ENCODE results near the gene ATL3.
"Not testable (repeated sequence)": the region's sequence is repeated elsewhere in the genome, so short reads cannot be mapped to it uniquely, and the experiment has no call there.

ATL3 gene

GRCh38 chr11:63663809-63664208 lies 7.4 kb downstream of the ATL3 start:
- Mint-ChIP-seq H3K27me3 (ENCODE audit: low read depth) (no peaks in the 10 kb centered on the region), H3K27ac (no peak overlapping the region), H3K4me1 (peaks cover 11% of the 10 kb centered on the region)

GRCh38 chr11:63660972-63661371 lies 10.2 kb downstream of the ATL3 start:
- H3K27ac Mint-ChIP-seq, result no peak overlapping the region
- no peak overlapping the region for H3K4me3 Mint-ChIP-seq
- TF ChIP-seq, protein P1, sequence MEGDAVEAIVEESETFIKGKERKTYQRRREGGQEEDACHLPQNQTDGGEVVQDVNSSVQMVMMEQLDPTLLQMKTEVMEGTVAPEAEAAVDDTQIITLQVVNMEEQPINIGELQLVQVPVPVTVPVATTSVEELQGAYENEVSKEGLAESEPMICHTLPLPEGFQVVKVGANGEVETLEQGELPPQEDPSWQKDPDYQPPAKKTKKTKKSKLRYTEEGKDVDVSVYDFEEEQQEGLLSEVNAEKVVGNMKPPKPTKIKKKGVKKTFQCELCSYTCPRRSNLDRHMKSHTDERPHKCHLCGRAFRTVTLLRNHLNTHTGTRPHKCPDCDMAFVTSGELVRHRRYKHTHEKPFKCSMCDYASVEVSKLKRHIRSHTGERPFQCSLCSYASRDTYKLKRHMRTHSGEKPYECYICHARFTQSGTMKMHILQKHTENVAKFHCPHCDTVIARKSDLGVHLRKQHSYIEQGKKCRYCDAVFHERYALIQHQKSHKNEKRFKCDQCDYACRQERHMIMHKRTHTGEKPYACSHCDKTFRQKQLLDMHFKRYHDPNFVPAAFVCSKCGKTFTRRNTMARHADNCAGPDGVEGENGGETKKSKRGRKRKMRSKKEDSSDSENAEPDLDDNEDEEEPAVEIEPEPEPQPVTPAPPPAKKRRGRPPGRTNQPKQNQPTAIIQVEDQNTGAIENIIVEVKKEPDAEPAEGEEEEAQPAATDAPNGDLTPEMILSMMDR (IDR thresholded peaks at IDR 0.05; ENCODE audit: unreplicated experiment in 3 of 3), result no peak
- no peaks in the 10 kb centered on the region for H3K9me3 Mint-ChIP-seq
- H3K4me1 Mint-ChIP-seq, result peaks cover 5% of the 10 kb centered on the region
- no peaks in the 10 kb centered on the region for H3K27me3 Mint-ChIP-seq (ENCODE audit: low read depth)
- H3K36me3 Mint-ChIP-seq (ENCODE audit: low read depth), result peaks cover 7% of the 10 kb centered on the region

More at GRCh38 chr11:63663809-63664208, 7.4 kb downstream of the ATL3 start:
- TF ChIP-seq, protein P1 (IDR thresholded peaks at IDR 0.05; ENCODE audit: unreplicated experiment in 3 of 3), result no peak
- no peak overlapping the region for H3K4me3 Mint-ChIP-seq
- H3K36me3 Mint-ChIP-seq (ENCODE audit: low read depth), result peaks cover 8% of the 10 kb centered on the region
- H3K9me3 Mint-ChIP-seq, result no peaks in the 10 kb centered on the region

DNA sequence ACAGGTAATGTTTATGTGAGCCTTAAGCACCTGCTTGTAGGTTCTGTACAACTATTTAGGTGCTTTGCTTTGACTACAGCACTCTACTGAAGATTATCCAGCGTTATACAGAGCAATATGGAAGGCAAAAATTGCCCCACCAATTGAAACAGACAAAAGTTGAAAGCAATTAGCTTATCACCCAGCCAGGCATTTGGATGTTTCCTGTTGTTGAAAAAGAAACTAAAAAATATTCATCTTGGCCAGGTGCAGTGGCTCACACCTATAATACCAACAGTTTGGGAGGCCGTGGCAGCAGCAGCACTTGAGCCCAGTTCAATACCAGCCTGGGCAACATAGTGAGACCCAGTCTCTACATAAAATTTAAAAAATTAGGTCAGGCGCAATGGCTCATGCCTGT lies 18.5 kb downstream of the ATL3 start:
- Mint-ChIP-seq H3K9me3 (no peaks in the 10 kb centered on the region), H3K36me3 (ENCODE audit: low read depth) (peaks cover 41% of the 10 kb centered on the region), H3K27me3 (ENCODE audit: low read depth) (no peaks in the 10 kb centered on the region), H3K4me3 (no peak overlapping the region), H3K27ac (peak overlapping the region in 1 of 3 experiments; percentile 6), H3K4me1 (no peaks in the 10 kb centered on the region)
- TF ChIP-seq, protein P1 (IDR thresholded peaks at IDR 0.05; ENCODE audit: unreplicated experiment in 3 of 3), result no peak

DNA sequence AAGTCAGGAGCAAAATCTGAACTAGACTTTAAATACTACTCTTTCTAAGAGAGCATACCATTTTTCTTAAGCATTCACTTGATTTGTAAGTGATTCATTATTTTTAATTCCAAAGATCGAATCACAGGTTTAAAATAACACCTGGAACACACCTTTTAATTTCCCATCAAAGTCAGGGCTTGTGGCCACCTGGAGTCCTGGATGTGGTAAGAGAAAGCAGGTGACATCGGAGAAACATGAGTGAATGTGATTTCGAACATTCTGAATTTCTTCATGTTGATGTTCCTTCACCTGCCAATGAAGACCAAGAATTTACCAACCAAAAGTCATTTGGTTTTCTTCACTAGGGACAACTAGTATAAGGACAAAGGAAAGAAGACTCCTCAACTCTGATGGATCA lies 28.0 kb downstream of the ATL3 start:
- Mint-ChIP-seq H3K36me3 (ENCODE audit: low read depth) (peaks cover 58% of the 10 kb centered on the region), H3K4me3 (no peak overlapping the region), H3K27me3 (ENCODE audit: low read depth) (no peaks in the 10 kb centered on the region), H3K9me3 (no peaks in the 10 kb centered on the region), H3K4me1 (no peaks in the 10 kb centered on the region), H3K27ac (no peak overlapping the region)
- TF ChIP-seq, protein P1 (IDR thresholded peaks at IDR 0.05; ENCODE audit: unreplicated experiment in 3 of 3), result no peak

GRCh38 chr11:63641727-63642126 lies 29.4 kb downstream of the ATL3 start:
- no peaks in the 10 kb centered on the region for H3K27me3 Mint-ChIP-seq (ENCODE audit: low read depth)
- H3K4me1 Mint-ChIP-seq, result no peaks in the 10 kb centered on the region
- peaks cover 47% of the 10 kb centered on the region for H3K36me3 Mint-ChIP-seq (ENCODE audit: low read depth)
- no peak overlapping the region for H3K4me3 Mint-ChIP-seq
- no peak overlapping the region for H3K27ac Mint-ChIP-seq
- H3K9me3 Mint-ChIP-seq, result no peaks in the 10 kb centered on the region
- TF ChIP-seq, protein P1 (IDR thresholded peaks at IDR 0.05; ENCODE audit: unreplicated experiment in 3 of 3), result no peak

- Mint-ChIP-seq H3K36me3 (ENCODE audit: low read depth) (peaks cover 43% of the 10 kb centered on the region), H3K27me3 (ENCODE audit: low read depth) (no peaks in the 10 kb centered on the region), H3K4me3 (no peak overlapping the region), H3K9me3 (no peaks in the 10 kb centered on the region), H3K4me1 (no peaks in the 10 kb centered on the region), H3K27ac (no peak overlapping the region)
- TF ChIP-seq, protein P1 (IDR thresholded peaks at IDR 0.05; ENCODE audit: unreplicated experiment in 3 of 3), result peak; percentile 30 to 57 (median 34)
Observed at GRCh38 chr11:63639199-63639832, 31.9 kb downstream of the ATL3 start.

DNA sequence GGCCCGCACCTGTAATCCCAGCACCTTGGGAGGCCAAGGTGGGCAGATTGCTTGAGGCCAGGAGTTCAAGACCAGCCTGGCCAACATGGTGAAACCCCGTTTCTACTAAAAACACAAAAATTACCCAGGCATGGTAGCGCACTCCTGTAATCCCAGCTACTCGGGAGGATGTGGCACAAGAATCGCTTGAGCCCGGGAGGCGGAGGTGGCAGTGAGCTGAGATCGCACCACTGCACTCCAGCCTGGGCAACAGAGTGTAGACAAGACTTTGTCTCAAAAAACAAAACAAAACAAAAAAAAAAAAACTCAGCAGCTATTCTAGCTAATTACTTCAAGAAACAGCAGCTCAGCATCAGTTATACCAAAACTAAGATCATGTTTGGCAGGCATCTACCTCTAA lies 32.7 kb downstream of the ATL3 start:
- not testable (repeated sequence) for H3K4me1 Mint-ChIP-seq; H3K27ac Mint-ChIP-seq; H3K9me3 Mint-ChIP-seq; H3K4me3 Mint-ChIP-seq; H3K27me3 Mint-ChIP-seq (ENCODE audit: low read depth)
- H3K36me3 Mint-ChIP-seq (ENCODE audit: low read depth), result peaks cover 36% of the 10 kb centered on the region

Measured in nephron (organoid).